GM21619 (cell line): ENCODE measurements around the gene RPTOR.
"Not testable (repeated sequence)": the region's sequence is repeated elsewhere in the genome, so short reads cannot be mapped to it uniquely, and the experiment has no call there.

Source experiments
- ATAC-seq: cut with Tn5 transposase; IDR thresholded peaks from one replicate; pipeline ENCODE4 v1.9.1; 2021; ENCODE audit not compliant: unreplicated experiment

The RPTOR gene

GRCh38 chr17:80539022-80539641 is 5.5 kb upstream of the RPTOR start:
- ATAC-seq: no peak

- no peak for ATAC-seq
Observed at GRCh38 chr17:80545499-80545826, 825 bp downstream of the RPTOR start.

GRCh38 chr17:80546267-80546666 is 1.6 kb downstream of the RPTOR start:
- ATAC-seq: no peak

GRCh38 chr17:80552523-80552922 is 7.9 kb downstream of the RPTOR start:
- no peak for ATAC-seq

GRCh38 chr17:80555266-80555665 is 10.6 kb downstream of the RPTOR start:
- no peak for ATAC-seq

GRCh38 chr17:80558046-80558445 is 13.4 kb downstream of the RPTOR start:
- no peak for ATAC-seq

GRCh38 chr17:80559825-80560251 is 15.2 kb downstream of the RPTOR start:
- ATAC-seq: no peak

GRCh38 chr17:80561541-80562114 is 17.0 kb downstream of the RPTOR start:
- ATAC-seq: no peak

GRCh38 chr17:80564545-80564944 is 19.9 kb downstream of the RPTOR start:
- no peak for ATAC-seq

- ATAC-seq: no peak
Observed at GRCh38 chr17:80565343-80566053, 20.9 kb downstream of the RPTOR start.

- ATAC-seq: no peak
Observed at GRCh38 chr17:80566054-80566400, 21.4 kb downstream of the RPTOR start.

- ATAC-seq: no peak
Observed at GRCh38 chr17:80568246-80568645, 23.6 kb downstream of the RPTOR start.

GRCh38 chr17:80569924-80570323 is 25.3 kb downstream of the RPTOR start:
- ATAC-seq: no peak

- ATAC-seq: no peak
Observed at GRCh38 chr17:80573701-80574100, 29.1 kb downstream of the RPTOR start.

- ATAC-seq: no peak
Observed at GRCh38 chr17:80574496-80574895, 29.9 kb downstream of the RPTOR start.

- ATAC-seq: no peak
Observed at GRCh38 chr17:80575057-80575875, 30.6 kb downstream of the RPTOR start.

- no peak for ATAC-seq
Observed at GRCh38 chr17:80577876-80578570, 33.4 kb downstream of the RPTOR start.

- ATAC-seq: not testable (repeated sequence)
Observed at GRCh38 chr17:80578668-80579388, 34.2 kb downstream of the RPTOR start.

- no peak for ATAC-seq
Observed at GRCh38 chr17:80582165-80582564, 37.5 kb downstream of the RPTOR start.

GRCh38 chr17:80584176-80584905 is 39.7 kb downstream of the RPTOR start:
- no peak for ATAC-seq
